Amygdala (tissue), 56 donors: ENCODE data around the gene STK25.
"Not testable (repeated sequence)": the region's sequence is repeated elsewhere in the genome, so short reads cannot be mapped to it uniquely, and the experiment has no call there.

Experiments
- DNase-seq, 56 donors: peaks; one replicate each; lab custom pipeline; 2025; lab: John Stamatoyannopoulos, UW

The STK25 gene

GRCh38 chr2:241514986-241515737 lies 6.8 kb upstream of the STK25 start:
- no peak for DNase-seq

- no peak for DNase-seq
Observed at GRCh38 chr2:241514553-241514952, 6.2 kb upstream of the STK25 start.

GRCh38 chr2:241511091-241511741 lies 2.8 kb upstream of the STK25 start:
- DNase-seq, result no peak

- DNase-seq, result peak in 3 of 56 donors; percentile 61 to 71 (median 64)
Observed at GRCh38 chr2:241509155-241509784, 886 bp upstream of the STK25 start.

GRCh38 chr2:241507430-241508239 lies 749 bp downstream of the STK25 start:
- peak in 2 of 56 donors; percentile 56 to 62 for DNase-seq

GRCh38 chr2:241506793-241507429 lies 1.5 kb downstream of the STK25 start:
- no peak for DNase-seq

- DNase-seq, result not testable (repeated sequence)
Observed at GRCh38 chr2:241506317-241506716, 2.1 kb downstream of the STK25 start.

GRCh38 chr2:241505781-241506201 lies 2.6 kb downstream of the STK25 start:
- no peak for DNase-seq

- no peak for DNase-seq
Observed at GRCh38 chr2:241505086-241505780, 3.2 kb downstream of the STK25 start.

GRCh38 chr2:241503776-241504392 lies 4.5 kb downstream of the STK25 start:
- no peak for DNase-seq

- DNase-seq, result no peak
Observed at GRCh38 chr2:241502281-241502680, 6.1 kb downstream of the STK25 start.

GRCh38 chr2:241501551-241501950 lies 6.8 kb downstream of the STK25 start:
- DNase-seq, result no peak

GRCh38 chr2:241501099-241501541 lies 7.3 kb downstream of the STK25 start:
- no peak for DNase-seq

- no peak for DNase-seq
Observed at GRCh38 chr2:241500431-241500975, 7.9 kb downstream of the STK25 start.

GRCh38 chr2:241500016-241500415 lies 8.4 kb downstream of the STK25 start:
- no peak for DNase-seq

- no peak for DNase-seq
Observed at GRCh38 chr2:241499146-241499965, 9.0 kb downstream of the STK25 start.

GRCh38 chr2:241498115-241499070 lies 10.0 kb downstream of the STK25 start:
- no peak for DNase-seq
